SK-N-SH treated with all-trans-retinoic acid at 6 μM for 48 hours (cell line): Measurements from ENCODE around the gene NARF.
"Not testable (repeated sequence)": the region's sequence is repeated elsewhere in the genome, so short reads cannot be mapped to it uniquely, and the experiment has no call there.

Experiments used
- BACH2 ChIP-seq: fragments of 250-450 bp; sonication (Bioruptor Pico); IDR thresholded peaks from 2 replicates; pipeline ENCODE4 v1.9.0; 2021; ENCODE audit warnings: mild to moderate bottlenecking, borderline replicate concordance
- CREB5 ChIP-seq: fragments of 250-450 bp; sonication (Bioruptor Pico); IDR thresholded peaks from 2 replicates; pipeline ENCODE4 v1.5.1; 2020; ENCODE audit warnings: low read depth, mild to moderate bottlenecking, moderate library complexity
- ISL1 ChIP-seq: fragments of 250-450 bp; sonication (Bioruptor Pico); IDR thresholded peaks from 2 replicates; pipeline ENCODE4 v2.1.2; 2022; ENCODE audit warnings: mild to moderate bottlenecking, moderate library complexity
- PATZ1 ChIP-seq: fragments of 250-450 bp; sonication (Bioruptor Pico); IDR thresholded peaks from 2 replicates; pipeline ENCODE4 v1.8.0; 2020; ENCODE audit warnings: mild to moderate bottlenecking, moderate library complexity, borderline replicate concordance
- SNAI2 ChIP-seq: fragments of 250-450 bp; sonication (Bioruptor Pico); IDR thresholded peaks from 2 replicates; pipeline ENCODE4 v1.5.0; 2020; ENCODE audit warnings: mild to moderate bottlenecking, moderate library complexity
- ZFP3 ChIP-seq: fragments of 250-450 bp; sonication (Bioruptor Pico); IDR thresholded peaks from 2 replicates; pipeline ENCODE4 v1.5.0; 2020; ENCODE audit warnings: mild to moderate bottlenecking, moderate library complexity
- ZFP30 ChIP-seq: fragments of 450-650 bp; formaldehyde crosslinking; IDR thresholded peaks from 2 replicates; pipeline ENCODE4 v1.5.0; 2022; ENCODE audit warnings: mild to moderate bottlenecking, moderate library complexity
- ZNF70 ChIP-seq: fragments of 450-650 bp; formaldehyde crosslinking; IDR thresholded peaks from 2 replicates; pipeline ENCODE4 v1.5.0; 2020; ENCODE audit warnings: mild to moderate bottlenecking, moderate library complexity
- ZNF8 ChIP-seq: fragments of 450-650 bp; formaldehyde crosslinking; IDR thresholded peaks from 2 replicates; pipeline ENCODE4 v1.5.0; 2020; ENCODE audit warnings: mild to moderate bottlenecking, moderate library complexity

- not testable (repeated sequence) for TF ChIP-seq ISL1 (CRISPR knock-in tag); SNAI2 (CRISPR knock-in tag); CREB5 (CRISPR knock-in tag); ZFP3; ZFP30 (CRISPR knock-in tag); PATZ1 (CRISPR knock-in tag); ZNF8 (CRISPR knock-in tag); ZNF70 (CRISPR knock-in tag); BACH2 (CRISPR knock-in tag)
These were observed 53.1 kb downstream of the NARF start for GRCh38 chr17:82511642-82512041.
